Suprapubic skin (tissue), 4 donors: ENCODE results near the gene AQP3. TPM values are rescaled to one million over a fixed set of nuclear protein-coding genes. Genes with fewer than 3 reads are reported as not detected.

ENCODE experiments used
- DNase-seq, 2 donors: peaks; one replicate each; pipeline ENCODE4 v3.0.0-alpha.2; 2019; ENCODE audit warnings: low spot score in 2 of 2
- H3K27ac ChIP-seq: fragments of 200-600 bp; sonication (generic); one replicate; pipeline ENCODE4 v1.5.1; 2019
- H3K27me3 ChIP-seq: fragments of 200-600 bp; sonication (generic); one replicate; pipeline ENCODE4 v1.5.1; 2019
- H3K36me3 ChIP-seq: fragments of 200-600 bp; sonication (generic); one replicate; pipeline ENCODE4 v1.5.1; 2019
- H3K4me1 ChIP-seq: fragments of 200-600 bp; sonication (generic); one replicate; pipeline ENCODE4 v1.5.1; 2019
- H3K4me3 ChIP-seq: fragments of 200-600 bp; sonication (generic); one replicate; pipeline ENCODE4 v1.5.1; 2019; ENCODE audit warnings: mild to moderate bottlenecking
- H3K9me3 ChIP-seq: fragments of 200-600 bp; sonication (generic); one replicate; pipeline ENCODE4 v1.5.1; 2019
- CTCF ChIP-seq, 2 donors: fragments of 200-600 bp in 1 of 2; fragments of 450-650 bp in 1 of 2; sonication (generic) in 1 of 2; IDR thresholded peaks; one replicate each; pipeline ENCODE4 v1.5.1; 2016 to 2019; ENCODE audit warnings: antibody characterized with exemption in 2 of 2, mild to moderate bottlenecking in 1 of 2, moderate library complexity in 1 of 2
- EP300 ChIP-seq: sonication (generic); formaldehyde crosslinking; IDR thresholded peaks from one replicate; pipeline ENCODE4 v1.6.1; 2017; ENCODE audit warnings: antibody characterized with exemption
- POLR2A ChIP-seq, 2 donors: fragments of 450-650 bp; IDR thresholded peaks; one replicate each; pipeline ENCODE4 v1.6.1; 2017; ENCODE audit warnings: antibody characterized with exemption in 2 of 2, mild to moderate bottlenecking in 2 of 2, moderate library complexity in 2 of 2
- POLR2AphosphoS5 ChIP-seq, 3 donors: sonication (generic); formaldehyde crosslinking; IDR thresholded peaks; one replicate each; pipeline ENCODE4 v1.6.1; 2017; ENCODE audit warnings: antibody characterized with exemption in 3 of 3
- WGBS: methylation state at CpG from one replicate; pipeline ENCODE4 v1.1.5; 2018; 5-methylcytosine and 5-hydroxymethylcytosine counted together
- total RNA-seq, 4 donors: library from RNA; depleted of rRNA; stranded (reverse); fragments of >200 nt; gene quantifications; one replicate each; pipeline ENCODE4 v1.1.0, GENCODE V29; 2016

AQP3 gene
- total RNA-seq, 4 donors from 2014 or later, result 1,277 to 1,951 (median 1,548) TPM

- Histone ChIP-seq H3K27me3 (no peaks in the 10 kb centered on the region), H3K36me3 (peaks cover 10% of the 10 kb centered on the region), H3K4me1 (peaks cover 65% of the 10 kb centered on the region), H3K4me3 (peak overlapping the region; percentile 5), H3K9me3 (no peaks in the 10 kb centered on the region), H3K27ac (peak overlapping the region; percentile 61)
- TF ChIP-seq POLR2AphosphoS5 (IDR thresholded peaks at IDR 0.05) (no peak), CTCF (IDR thresholded peaks at IDR 0.05) (no peak), POLR2A (IDR thresholded peaks at IDR 0.05) (no peak), EP300 (no peak)
- WGBS, result 17% methylated on average over 2 of the region's 2 CpGs
- DNase-seq, result no peak
Observed at GRCh38 chr9:33437205-33437604, 10.2 kb downstream of the AQP3 start.

- H3K9me3 ChIP-seq, result no peaks in the 10 kb centered on the region
- H3K4me1 ChIP-seq, result peaks cover 67% of the 10 kb centered on the region
- H3K27me3 ChIP-seq, result no peaks in the 10 kb centered on the region
- no peak for DNase-seq
- peak overlapping the region; percentile 5 for H3K4me3 ChIP-seq
- TF ChIP-seq CTCF (IDR thresholded peaks at IDR 0.05) (no peak), EP300 (no peak), POLR2A (IDR thresholded peaks at IDR 0.05) (no peak), POLR2AphosphoS5 (IDR thresholded peaks at IDR 0.05) (no peak)
- H3K36me3 ChIP-seq, result peaks cover 4% of the 10 kb centered on the region
- 34% methylated on average over 8 of the region's 8 CpGs for WGBS
- H3K27ac ChIP-seq, result peak overlapping the region; percentile 61
Observed at GRCh38 chr9:33436445-33436844, 10.9 kb downstream of the AQP3 start.

GRCh38 chr9:33435821-33436277 is 11.5 kb downstream of the AQP3 start:
- no peaks in the 10 kb centered on the region for H3K27me3 ChIP-seq
- H3K4me3 ChIP-seq, result peak overlapping the region; percentile 5
- DNase-seq, result no peak
- 44% methylated on average over 8 of the region's 8 CpGs for WGBS
- H3K4me1 ChIP-seq, result peaks cover 68% of the 10 kb centered on the region
- H3K36me3 ChIP-seq, result no peaks in the 10 kb centered on the region
- H3K27ac ChIP-seq, result peak overlapping the region; percentile 61
- no peaks in the 10 kb centered on the region for H3K9me3 ChIP-seq
- TF ChIP-seq CTCF (IDR thresholded peaks at IDR 0.05) (no peak), EP300 (no peak), POLR2A (IDR thresholded peaks at IDR 0.05) (no peak), POLR2AphosphoS5 (IDR thresholded peaks at IDR 0.05) (no peak)

GRCh38 chr9:33434317-33435105 is 12.9 kb downstream of the AQP3 start:
- H3K27me3 ChIP-seq, result no peaks in the 10 kb centered on the region
- no peaks in the 10 kb centered on the region for H3K36me3 ChIP-seq
- no peak overlapping the region for H3K4me3 ChIP-seq
- no peak for DNase-seq
- 66% methylated on average over 13 of the region's 16 CpGs for WGBS
- H3K9me3 ChIP-seq, result no peaks in the 10 kb centered on the region
- no peak overlapping the region for H3K27ac ChIP-seq
- TF ChIP-seq POLR2A (IDR thresholded peaks at IDR 0.05) (no peak), CTCF (IDR thresholded peaks at IDR 0.05) (no peak), POLR2AphosphoS5 (IDR thresholded peaks at IDR 0.05) (no peak), EP300 (no peak)
- peaks cover 67% of the 10 kb centered on the region for H3K4me1 ChIP-seq

- Histone ChIP-seq H3K9me3 (no peaks in the 10 kb centered on the region), H3K36me3 (no peaks in the 10 kb centered on the region), H3K27me3 (no peaks in the 10 kb centered on the region), H3K27ac (no peak overlapping the region), H3K4me3 (no peak overlapping the region), H3K4me1 (peaks cover 62% of the 10 kb centered on the region)
- no peak for DNase-seq
- WGBS, result 90% methylated on average over 6 of the region's 8 CpGs
- TF ChIP-seq CTCF (IDR thresholded peaks at IDR 0.05), result no peak
- no peak for TF ChIP-seq POLR2A (IDR thresholded peaks at IDR 0.05)
- TF ChIP-seq EP300, result no peak
- TF ChIP-seq POLR2AphosphoS5 (IDR thresholded peaks at IDR 0.05), result no peak
Observed at GRCh38 chr9:33433871-33434270, 13.5 kb downstream of the AQP3 start.
